Measurements from ENCODE around the gene CENPH. TPM values are rescaled to one million over a fixed set of nuclear protein-coding genes. Genes with fewer than 3 reads are reported as not detected.
"Not testable (repeated sequence)": the region's sequence is repeated elsewhere in the genome, so short reads cannot be mapped to it uniquely, and the experiment has no call there.

Gene CENPH
- polyA plus RNA-seq, 1 donor from 2014 or later, result 9.7 TPM

- H3K79me2 ChIP-seq (replicated peaks; ENCODE audit: insufficient read depth, low read length), result peaks cover 9% of the 10 kb centered on the region
- H3K27ac ChIP-seq (ENCODE audit: low read length), result no peak overlapping the region
- no peak overlapping the region for H3K9ac ChIP-seq (ENCODE audit: low read length)
- no peaks in the 10 kb centered on the region for H3K27me3 ChIP-seq (ENCODE audit: insufficient read depth, low read depth, low read length)
- H2AFZ ChIP-seq (ENCODE audit: low read depth, low read length), result no peak overlapping the region
- no peaks in the 10 kb centered on the region for H3K36me3 ChIP-seq (ENCODE audit: insufficient read depth, low read length)
- TF ChIP-seq RAD21 (conservative IDR thresholded peaks at IDR 0.05) (no peak), EZH2 (IDR thresholded peaks at IDR 0.05; ENCODE audit: borderline replicate concordance, insufficient read depth, low read length, poor library complexity, severe bottlenecking) (no peak), EP300 (conservative IDR thresholded peaks at IDR 0.05; ENCODE audit: poor library complexity, severe bottlenecking) (no peak), REST (IDR thresholded peaks at IDR 0.05; ENCODE audit: borderline replicate concordance) (no peak), POLR2AphosphoS5 (IDR thresholded peaks at IDR 0.05) (no peak), TAF1 (IDR thresholded peaks at IDR 0.05; ENCODE audit: low read depth) (no peak), SMC3 (conservative IDR thresholded peaks at IDR 0.05; ENCODE audit: poor library complexity) (no peak), MXI1 (conservative IDR thresholded peaks at IDR 0.05; ENCODE audit: poor library complexity, severe bottlenecking) (no peak), CTCF (IDR thresholded peaks at IDR 0.05; ENCODE audit: poor library complexity, severe bottlenecking) (no peak)
- H3F3A ChIP-seq (ENCODE audit: insufficient read depth, low read length, poor library complexity, severe bottlenecking), result no peaks in the 10 kb centered on the region
- H4K20me1 ChIP-seq (ENCODE audit: insufficient read depth), result no peaks in the 10 kb centered on the region
- H3K4me3 ChIP-seq (ENCODE audit: low read length), result no peak overlapping the region
- H3K4me2 ChIP-seq (ENCODE audit: low read length), result no peak overlapping the region
- no peaks in the 10 kb centered on the region for H3K9me2 ChIP-seq (ENCODE audit: insufficient read depth, low read length)
- no peaks in the 10 kb centered on the region for H3K9me3 ChIP-seq (ENCODE audit: low read length)
These were observed 63.1 kb downstream of the CENPH start for GRCh38 chr5:69252437-69252836.

GRCh38 chr5:69255940-69256339 lies 66.6 kb downstream of the CENPH start:
- H3K4me2 ChIP-seq (ENCODE audit: low read length); H4K20me1 ChIP-seq (ENCODE audit: insufficient read depth): not testable (repeated sequence)

GRCh38 chr5:69257577-69257976 lies 68.2 kb downstream of the CENPH start:
- Histone ChIP-seq H3K9me2 (ENCODE audit: insufficient read depth, low read length) (no peaks in the 10 kb centered on the region), H3K27ac (ENCODE audit: low read length) (no peak overlapping the region), H3K27me3 (ENCODE audit: insufficient read depth, low read depth, low read length) (no peaks in the 10 kb centered on the region), H3K9ac (ENCODE audit: low read length) (no peak overlapping the region), H3K4me2 (ENCODE audit: low read length) (no peak overlapping the region), H4K20me1 (ENCODE audit: insufficient read depth) (no peaks in the 10 kb centered on the region), H3K9me3 (ENCODE audit: low read length) (no peaks in the 10 kb centered on the region), H2AFZ (ENCODE audit: low read depth, low read length) (no peak overlapping the region), H3K79me2 (replicated peaks; ENCODE audit: insufficient read depth, low read length) (no peaks in the 10 kb centered on the region), H3K36me3 (ENCODE audit: insufficient read depth, low read length) (no peaks in the 10 kb centered on the region), H3F3A (ENCODE audit: insufficient read depth, low read length, poor library complexity, severe bottlenecking) (no peaks in the 10 kb centered on the region), H3K4me3 (ENCODE audit: low read length) (no peak overlapping the region)
- TF ChIP-seq EP300 (conservative IDR thresholded peaks at IDR 0.05; ENCODE audit: poor library complexity, severe bottlenecking) (no peak), REST (IDR thresholded peaks at IDR 0.05; ENCODE audit: borderline replicate concordance) (no peak), RAD21 (conservative IDR thresholded peaks at IDR 0.05) (no peak), SMC3 (conservative IDR thresholded peaks at IDR 0.05; ENCODE audit: poor library complexity) (no peak), EZH2 (IDR thresholded peaks at IDR 0.05; ENCODE audit: borderline replicate concordance, insufficient read depth, low read length, poor library complexity, severe bottlenecking) (no peak), TAF1 (IDR thresholded peaks at IDR 0.05; ENCODE audit: low read depth) (no peak), CTCF (IDR thresholded peaks at IDR 0.05; ENCODE audit: poor library complexity, severe bottlenecking) (no peak), MXI1 (conservative IDR thresholded peaks at IDR 0.05; ENCODE audit: poor library complexity, severe bottlenecking) (no peak), POLR2AphosphoS5 (IDR thresholded peaks at IDR 0.05) (no peak)

More at GRCh38 chr5:69255940-69256339, 66.6 kb downstream of the CENPH start:
- not testable (repeated sequence) for H3K9me3 ChIP-seq (ENCODE audit: low read length); H3K9me2 ChIP-seq (ENCODE audit: insufficient read depth, low read length); H2AFZ ChIP-seq (ENCODE audit: low read depth, low read length); H3K4me3 ChIP-seq (ENCODE audit: low read length); H3K27ac ChIP-seq (ENCODE audit: low read length); H3K79me2 ChIP-seq (replicated peaks; ENCODE audit: insufficient read depth, low read length); H3K9ac ChIP-seq (ENCODE audit: low read length); H3K36me3 ChIP-seq (ENCODE audit: insufficient read depth, low read length); H3F3A ChIP-seq (ENCODE audit: insufficient read depth, low read length, poor library complexity, severe bottlenecking); H3K27me3 ChIP-seq (ENCODE audit: insufficient read depth, low read depth, low read length)
